Measurements from ENCODE around the gene CSNK1D. TPM values are rescaled to one million over a fixed set of nuclear protein-coding genes. Genes with fewer than 3 reads are reported as not detected.

Gene CSNK1D
- total and polyA plus RNA-seq, 10 of the 15 experiments (the other 5 are each of a cell fraction or from before 2014, with no cell fraction given) = 5.7 to 105 (median 58.1) TPM

DNA sequence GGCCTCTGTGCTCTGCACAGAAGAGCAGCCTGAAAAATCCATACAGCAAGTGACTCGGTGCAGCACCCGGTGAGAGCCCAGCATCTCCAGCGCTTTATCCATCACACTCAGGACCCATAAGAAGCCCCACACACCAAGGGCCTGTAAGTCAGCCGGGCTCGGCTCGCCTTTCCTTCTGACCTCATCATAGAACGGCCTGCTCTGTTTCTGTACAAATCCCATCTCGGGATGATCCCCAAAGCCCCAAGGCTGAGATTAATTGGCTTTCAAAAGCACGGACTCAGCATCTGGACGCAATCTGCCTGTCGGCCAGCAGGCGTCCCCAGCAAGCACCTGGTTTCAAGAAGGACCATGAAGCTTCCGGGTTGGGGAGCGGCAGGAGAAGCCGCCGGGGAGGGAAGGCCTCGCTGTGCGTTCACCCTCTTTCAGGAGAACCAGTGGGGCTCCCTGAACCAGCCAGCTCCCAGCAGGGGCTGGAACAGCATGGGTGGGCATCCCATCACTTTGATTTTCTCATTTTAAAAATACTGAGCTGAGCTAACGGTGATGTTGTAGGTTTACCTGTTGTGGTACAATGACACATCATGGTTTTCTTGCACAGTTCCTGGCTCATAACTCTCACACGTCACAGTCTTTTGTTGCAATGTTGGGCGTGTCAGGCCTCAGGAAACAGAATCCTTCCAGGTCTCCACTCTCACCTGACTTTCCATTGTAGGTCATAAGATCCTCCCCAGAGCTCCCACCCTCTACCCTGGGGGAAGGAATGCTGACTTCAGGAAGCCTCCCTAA, 67.6 kb downstream of the CSNK1D start (continued):
- TF ChIP-seq HCFC1 (IDR thresholded peaks at IDR 0.05; ENCODE audit: low read length) = peak; percentile 46
- TF ChIP-seq POLR2AphosphoS2 (IDR thresholded peaks at IDR 0.05; ENCODE audit: low read depth, low read length) = peak; percentile 41; the same call in 1 of the 2 replicates
- peak in 1 of 2 experiments; percentile 17; a peak in 2 of 4 replicates for TF ChIP-seq IKZF2 (IDR thresholded peaks at IDR 0.05)
- TF ChIP-seq SRF (IDR thresholded peaks at IDR 0.05; ENCODE audit: low read depth in 2 of 2, low read length in 2 of 2) = no peak
- TF ChIP-seq ESRRA (IDR thresholded peaks at IDR 0.05; ENCODE audit: low read length) = no peak
- TF ChIP-seq RUNX3 (IDR thresholded peaks at IDR 0.05; ENCODE audit: low read length) = peak; percentile 44
- peak; percentile 48; the same call in 1 of the 2 replicates for TF ChIP-seq LARP7 (IDR thresholded peaks at IDR 0.05)
- 0 out of 2 replicates have a peak, but pooled peaks have one; percentile 17 for TF ChIP-seq MTA2 (IDR thresholded peaks at IDR 0.05; ENCODE audit: low read depth)
- TF ChIP-seq, protein P1, sequence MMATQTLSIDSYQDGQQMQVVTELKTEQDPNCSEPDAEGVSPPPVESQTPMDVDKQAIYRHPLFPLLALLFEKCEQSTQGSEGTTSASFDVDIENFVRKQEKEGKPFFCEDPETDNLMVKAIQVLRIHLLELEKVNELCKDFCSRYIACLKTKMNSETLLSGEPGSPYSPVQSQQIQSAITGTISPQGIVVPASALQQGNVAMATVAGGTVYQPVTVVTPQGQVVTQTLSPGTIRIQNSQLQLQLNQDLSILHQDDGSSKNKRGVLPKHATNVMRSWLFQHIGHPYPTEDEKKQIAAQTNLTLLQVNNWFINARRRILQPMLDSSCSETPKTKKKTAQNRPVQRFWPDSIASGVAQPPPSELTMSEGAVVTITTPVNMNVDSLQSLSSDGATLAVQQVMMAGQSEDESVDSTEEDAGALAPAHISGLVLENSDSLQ (IDR thresholded peaks at IDR 0.05) = peak; percentile 33; the same call in 1 of the 2 replicates
- TF ChIP-seq, protein P2, sequence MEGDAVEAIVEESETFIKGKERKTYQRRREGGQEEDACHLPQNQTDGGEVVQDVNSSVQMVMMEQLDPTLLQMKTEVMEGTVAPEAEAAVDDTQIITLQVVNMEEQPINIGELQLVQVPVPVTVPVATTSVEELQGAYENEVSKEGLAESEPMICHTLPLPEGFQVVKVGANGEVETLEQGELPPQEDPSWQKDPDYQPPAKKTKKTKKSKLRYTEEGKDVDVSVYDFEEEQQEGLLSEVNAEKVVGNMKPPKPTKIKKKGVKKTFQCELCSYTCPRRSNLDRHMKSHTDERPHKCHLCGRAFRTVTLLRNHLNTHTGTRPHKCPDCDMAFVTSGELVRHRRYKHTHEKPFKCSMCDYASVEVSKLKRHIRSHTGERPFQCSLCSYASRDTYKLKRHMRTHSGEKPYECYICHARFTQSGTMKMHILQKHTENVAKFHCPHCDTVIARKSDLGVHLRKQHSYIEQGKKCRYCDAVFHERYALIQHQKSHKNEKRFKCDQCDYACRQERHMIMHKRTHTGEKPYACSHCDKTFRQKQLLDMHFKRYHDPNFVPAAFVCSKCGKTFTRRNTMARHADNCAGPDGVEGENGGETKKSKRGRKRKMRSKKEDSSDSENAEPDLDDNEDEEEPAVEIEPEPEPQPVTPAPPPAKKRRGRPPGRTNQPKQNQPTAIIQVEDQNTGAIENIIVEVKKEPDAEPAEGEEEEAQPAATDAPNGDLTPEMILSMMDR (IDR thresholded peaks at IDR 0.05 in 2 of 3, conservative IDR thresholded peaks at IDR 0.05 in 1 of 3; ENCODE audit: control insufficient read depth in 2 of 3, extremely low read depth in 1 of 3, insufficient read depth in 1 of 3, low read depth in 3 of 3, low read length in 3 of 3) = peak; percentile 96 to 97 (median 97)
- TF ChIP-seq IKZF1 (conservative IDR thresholded peaks at IDR 0.05) = 0 out of 2 replicates have a peak, but pooled peaks have one; percentile 26
- TF ChIP-seq, protein P3, sequence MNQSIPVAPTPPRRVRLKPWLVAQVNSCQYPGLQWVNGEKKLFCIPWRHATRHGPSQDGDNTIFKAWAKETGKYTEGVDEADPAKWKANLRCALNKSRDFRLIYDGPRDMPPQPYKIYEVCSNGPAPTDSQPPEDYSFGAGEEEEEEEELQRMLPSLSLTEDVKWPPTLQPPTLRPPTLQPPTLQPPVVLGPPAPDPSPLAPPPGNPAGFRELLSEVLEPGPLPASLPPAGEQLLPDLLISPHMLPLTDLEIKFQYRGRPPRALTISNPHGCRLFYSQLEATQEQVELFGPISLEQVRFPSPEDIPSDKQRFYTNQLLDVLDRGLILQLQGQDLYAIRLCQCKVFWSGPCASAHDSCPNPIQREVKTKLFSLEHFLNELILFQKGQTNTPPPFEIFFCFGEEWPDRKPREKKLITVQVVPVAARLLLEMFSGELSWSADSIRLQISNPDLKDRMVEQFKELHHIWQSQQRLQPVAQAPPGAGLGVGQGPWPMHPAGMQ (IDR thresholded peaks at IDR 0.05; ENCODE audit: borderline replicate concordance) = no peak
- TF ChIP-seq, protein P4, sequence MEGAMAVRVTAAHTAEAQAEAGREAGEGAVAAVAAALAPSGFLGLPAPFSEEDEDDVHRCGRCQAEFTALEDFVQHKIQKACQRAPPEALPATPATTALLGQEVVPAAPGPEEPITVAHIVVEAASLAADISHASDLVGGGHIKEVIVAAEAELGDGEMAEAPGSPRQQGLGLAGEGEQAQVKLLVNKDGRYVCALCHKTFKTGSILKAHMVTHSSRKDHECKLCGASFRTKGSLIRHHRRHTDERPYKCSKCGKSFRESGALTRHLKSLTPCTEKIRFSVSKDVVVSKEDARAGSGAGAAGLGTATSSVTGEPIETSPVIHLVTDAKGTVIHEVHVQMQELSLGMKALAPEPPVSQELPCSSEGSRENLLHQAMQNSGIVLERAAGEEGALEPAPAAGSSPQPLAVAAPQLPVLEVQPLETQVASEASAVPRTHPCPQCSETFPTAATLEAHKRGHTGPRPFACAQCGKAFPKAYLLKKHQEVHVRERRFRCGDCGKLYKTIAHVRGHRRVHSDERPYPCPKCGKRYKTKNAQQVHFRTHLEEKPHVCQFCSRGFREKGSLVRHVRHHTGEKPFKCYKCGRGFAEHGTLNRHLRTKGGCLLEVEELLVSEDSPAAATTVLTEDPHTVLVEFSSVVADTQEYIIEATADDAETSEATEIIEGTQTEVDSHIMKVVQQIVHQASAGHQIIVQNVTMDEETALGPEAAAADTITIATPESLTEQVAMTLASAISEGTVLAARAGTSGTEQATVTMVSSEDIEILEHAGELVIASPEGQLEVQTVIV (IDR thresholded peaks at IDR 0.05; ENCODE audit: borderline replicate concordance, partially characterized antibody) = peak; percentile 61
- peak; percentile 61; the same call in 1 of the 2 replicates for TF ChIP-seq ZSCAN29 (IDR thresholded peaks at IDR 0.05)
- peak; percentile 67 for TF ChIP-seq YY1 (IDR thresholded peaks at IDR 0.05; ENCODE audit: low read depth, low read length)
- TF ChIP-seq KDM1A (IDR thresholded peaks at IDR 0.05; ENCODE audit: borderline replicate concordance) = no peak
- TF ChIP-seq BMI1 (IDR thresholded peaks at IDR 0.05; ENCODE audit: borderline replicate concordance) = no peak
- peak; percentile 86; the same call in 1 of the 2 replicates for TF ChIP-seq SMC3 (IDR thresholded peaks at IDR 0.05; ENCODE audit: borderline replicate concordance, low read length)
- TF ChIP-seq TAF1 (IDR thresholded peaks at IDR 0.05; ENCODE audit: borderline replicate concordance, low read depth, low read length) = no peak
- TF ChIP-seq, protein P5, sequence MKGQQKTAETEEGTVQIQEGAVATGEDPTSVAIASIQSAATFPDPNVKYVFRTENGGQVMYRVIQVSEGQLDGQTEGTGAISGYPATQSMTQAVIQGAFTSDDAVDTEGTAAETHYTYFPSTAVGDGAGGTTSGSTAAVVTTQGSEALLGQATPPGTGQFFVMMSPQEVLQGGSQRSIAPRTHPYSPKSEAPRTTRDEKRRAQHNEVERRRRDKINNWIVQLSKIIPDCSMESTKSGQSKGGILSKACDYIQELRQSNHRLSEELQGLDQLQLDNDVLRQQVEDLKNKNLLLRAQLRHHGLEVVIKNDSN (IDR thresholded peaks at IDR 0.05; ENCODE audit: borderline replicate concordance, extremely low read length, insufficient read depth, low read depth, low read length) = no peak
- TF ChIP-seq DPF2 (IDR thresholded peaks at IDR 0.05) = peak; percentile 45; the same call in 1 of the 2 replicates
- peak; percentile 55; the same call in 1 of the 2 replicates for TF ChIP-seq MXI1 (IDR thresholded peaks at IDR 0.05; ENCODE audit: low read depth, low read length)

Measured in GM12878 (cell line).